Liver (tissue), 9 donors: ENCODE results near the gene SCN4A. TPM values are rescaled to one million over a fixed set of nuclear protein-coding genes. Genes with fewer than 3 reads are reported as not detected.
A peak's percentile ranks its signal among the peaks of the same experiment; 100 is the strongest.

Source experiments
- DNase-seq: peaks from one replicate; pipeline ENCODE4 v3.0.0-alpha.2; 2017; ENCODE audit warnings: low spot score
- H3K27ac ChIP-seq, 2 donors: one replicate each; pipeline ENCODE4 v1.7.0; 2013; ENCODE audit warnings: inconsistent platforms in 2 of 2, low read length in 2 of 2, control low read depth in 1 of 2, low read depth in 1 of 2, mild to moderate bottlenecking in 1 of 2
- H3K27me3 ChIP-seq, 4 donors: one replicate each; pipeline versions ENCODE4 v1.6.1 to v1.7.0; 2013; ENCODE audit warnings: low read length in 3 of 4, inconsistent platforms in 1 of 4, mild to moderate bottlenecking in 1 of 4, moderate library complexity in 1 of 4; ENCODE audit not compliant: control insufficient read depth in 4 of 4, insufficient read depth in 4 of 4
- H3K36me3 ChIP-seq, 4 donors: one replicate each; pipeline versions ENCODE4 v1.6.1 to v1.7.0; 2013; ENCODE audit warnings: low read length in 3 of 4, mild to moderate bottlenecking in 3 of 4, low read depth in 1 of 4, moderate library complexity in 1 of 4; ENCODE audit not compliant: control insufficient read depth in 4 of 4, insufficient read depth in 3 of 4
- H3K4me1 ChIP-seq, 4 donors: one replicate each; pipeline versions ENCODE4 v1.6.1 to v1.7.0; 2013; ENCODE audit warnings: low read length in 3 of 4, mild to moderate bottlenecking in 3 of 4, moderate library complexity in 1 of 4; ENCODE audit not compliant: control insufficient read depth in 4 of 4, insufficient read depth in 4 of 4
- H3K4me3 ChIP-seq, 3 donors: one replicate each; pipeline versions ENCODE4 v1.6.1 to v1.7.0; 2013; ENCODE audit warnings: low read length in 3 of 3, control low read depth in 1 of 3, low read depth in 1 of 3, mild to moderate bottlenecking in 1 of 3
- H3K9ac ChIP-seq, 2 donors: one replicate each; pipeline ENCODE4 v1.7.0; 2013; ENCODE audit warnings: low read length in 2 of 2, mild to moderate bottlenecking in 2 of 2, moderate library complexity in 2 of 2, control low read depth in 1 of 2, low read depth in 1 of 2
- H3K9me3 ChIP-seq, 4 donors: one replicate each; pipeline versions ENCODE4 v1.6.1 to v1.7.0; 2013; ENCODE audit warnings: low read length in 3 of 4; ENCODE audit not compliant: control insufficient read depth in 4 of 4
- ATF3 ChIP-seq: IDR thresholded peaks from 2 replicates; pipeline ENCODE4 v1.6.1; 2016; ENCODE audit warnings: antibody characterized with exemption
- CTCF ChIP-seq: fragments of 150-350 bp; IDR thresholded peaks from 2 replicates; pipeline ENCODE4 v1.5.1; 2017; ENCODE audit warnings: improper control_type of control experiment, low read depth, low read length; ENCODE audit not compliant: missing input control
- EGR1 ChIP-seq, 2 donors: IDR thresholded peaks; 2 replicates each; pipeline ENCODE4 v1.6.1; 2016 to 2018; ENCODE audit warnings: antibody characterized with exemption in 2 of 2, low read depth in 2 of 2
- FOXA1 ChIP-seq: IDR thresholded peaks from 2 replicates; pipeline ENCODE4 v1.6.1; 2016; ENCODE audit warnings: antibody characterized with exemption
- FOXA2 ChIP-seq: IDR thresholded peaks from 2 replicates; pipeline ENCODE4 v1.6.1; 2016; ENCODE audit warnings: antibody characterized with exemption
- GABPA ChIP-seq, 2 donors: IDR thresholded peaks in 1 of 2; conservative IDR thresholded peaks in 1 of 2; 2 replicates each; pipeline ENCODE4 v1.6.1; 2016; ENCODE audit warnings: antibody characterized with exemption in 2 of 2, mild to moderate bottlenecking in 1 of 2, moderate library complexity in 1 of 2
- HNF4A ChIP-seq, 2 donors: conservative IDR thresholded peaks; 2 replicates each; pipeline ENCODE4 v1.6.1; 2016; ENCODE audit warnings: antibody characterized with exemption in 2 of 2, mild to moderate bottlenecking in 2 of 2
- JUND ChIP-seq, 2 donors: IDR thresholded peaks; 2 replicates each; pipeline ENCODE4 v1.6.1; 2016; ENCODE audit warnings: antibody characterized with exemption in 2 of 2
- NR2F2 ChIP-seq: IDR thresholded peaks from 2 replicates; pipeline ENCODE4 v1.6.1; 2016; ENCODE audit warnings: antibody characterized with exemption
- RAD21 ChIP-seq, 2 donors: IDR thresholded peaks; 2 replicates each; pipeline ENCODE4 v1.6.1; 2016; ENCODE audit warnings: antibody characterized with exemption in 2 of 2, mild to moderate bottlenecking in 2 of 2
- RXRA ChIP-seq, 2 donors: IDR thresholded peaks; 2 replicates each; pipeline ENCODE4 v1.6.1; 2017 to 2018; ENCODE audit warnings: antibody characterized with exemption in 2 of 2, mild to moderate bottlenecking in 1 of 2
- SP1 ChIP-seq: IDR thresholded peaks from 2 replicates; pipeline ENCODE4 v1.6.1; 2018; ENCODE audit warnings: antibody characterized with exemption, mild to moderate bottlenecking
- TAF1 ChIP-seq: conservative IDR thresholded peaks from 2 replicates; pipeline ENCODE4 v1.6.1; 2016; ENCODE audit warnings: antibody characterized with exemption, mild to moderate bottlenecking
- YY1 ChIP-seq: IDR thresholded peaks from 2 replicates; pipeline ENCODE4 v1.6.1; 2016; ENCODE audit warnings: antibody characterized with exemption, mild to moderate bottlenecking
- WGBS: extraction: QIAGEN DNeasy Blood & Tissue Kit; methylation state at CpG from one replicate; pipeline ENCODE4 v1.1.7; 2013; 5-methylcytosine and 5-hydroxymethylcytosine counted together
- polyA plus RNA-seq, 2 donors: library from polyadenylated mRNA; stranded (reverse) in 1 of 2; unstranded in 1 of 2; fragments of 200-250 nt in 1 of 2; fragments of >200 nt in 1 of 2; fragmentation: Nextera tagmentation in 1 of 2; extraction: Ambion mirVana in 1 of 2; gene quantifications; one replicate each; pipeline versions ENCODE4 v1.2.1 to v1.2.3, GENCODE V29; 2013 to 2015
- total RNA-seq, 2 donors: library from RNA; depleted of rRNA; stranded (reverse); fragments of >200 nt; gene quantifications; one replicate each; pipeline ENCODE4 v1.2.3, GENCODE V29; 2014
- TF ChIP-seq, protein P1 (sequence below): IDR thresholded peaks from 2 replicates; pipeline ENCODE4 v1.6.1; 2016; ENCODE audit warnings: antibody characterized with exemption
- TF ChIP-seq, protein P2 (sequence below): IDR thresholded peaks from 2 replicates; pipeline ENCODE4 v1.6.1; 2016; ENCODE audit warnings: antibody characterized with exemption, mild to moderate bottlenecking
- TF ChIP-seq, protein P3 (sequence below): IDR thresholded peaks from 2 replicates; pipeline ENCODE4 v1.6.1; 2016; ENCODE audit warnings: antibody characterized with exemption
- donor health status: healthy.
- donor health status: healthy.
- donor health status: healthy.
- donor health status: healthy.
- donor health status: healthy.

The SCN4A gene
- total and polyA plus RNA-seq, 4 donors: 0.04 to 1.3 (median 0.43) TPM

- no peak for TF ChIP-seq RAD21 (IDR thresholded peaks at IDR 0.05)
- TF ChIP-seq HNF4A (conservative IDR thresholded peaks at IDR 0.05): no peak
- TF ChIP-seq, protein P1, sequence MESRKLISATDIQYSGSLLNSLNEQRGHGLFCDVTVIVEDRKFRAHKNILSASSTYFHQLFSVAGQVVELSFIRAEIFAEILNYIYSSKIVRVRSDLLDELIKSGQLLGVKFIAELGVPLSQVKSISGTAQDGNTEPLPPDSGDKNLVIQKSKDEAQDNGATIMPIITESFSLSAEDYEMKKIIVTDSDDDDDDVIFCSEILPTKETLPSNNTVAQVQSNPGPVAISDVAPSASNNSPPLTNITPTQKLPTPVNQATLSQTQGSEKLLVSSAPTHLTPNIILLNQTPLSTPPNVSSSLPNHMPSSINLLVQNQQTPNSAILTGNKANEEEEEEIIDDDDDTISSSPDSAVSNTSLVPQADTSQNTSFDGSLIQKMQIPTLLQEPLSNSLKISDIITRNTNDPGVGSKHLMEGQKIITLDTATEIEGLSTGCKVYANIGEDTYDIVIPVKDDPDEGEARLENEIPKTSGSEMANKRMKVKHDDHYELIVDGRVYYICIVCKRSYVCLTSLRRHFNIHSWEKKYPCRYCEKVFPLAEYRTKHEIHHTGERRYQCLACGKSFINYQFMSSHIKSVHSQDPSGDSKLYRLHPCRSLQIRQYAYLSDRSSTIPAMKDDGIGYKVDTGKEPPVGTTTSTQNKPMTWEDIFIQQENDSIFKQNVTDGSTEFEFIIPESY: no peak
- peaks cover 0 to 2% (median 0%) of the 10 kb centered on the region in 4 donors for H3K27me3 ChIP-seq
- no peak for DNase-seq
- H3K4me3 ChIP-seq: peak overlapping the region in 1 of 3 donors; percentile 42
- H3K36me3 ChIP-seq: no peaks in the 10 kb centered on the region
- no peak overlapping the region for H3K27ac ChIP-seq
- H3K9me3 ChIP-seq: no peaks in the 10 kb centered on the region
- peaks cover 0 to 10% (median 4%) of the 10 kb centered on the region in 4 donors for H3K4me1 ChIP-seq
- WGBS: 33% methylated on average over 33 of the region's 33 CpGs
- H3K9ac ChIP-seq: no peak overlapping the region
These were observed 26.3 kb upstream of the SCN4A start for GRCh38 chr17:63998721-63999679.

DNA sequence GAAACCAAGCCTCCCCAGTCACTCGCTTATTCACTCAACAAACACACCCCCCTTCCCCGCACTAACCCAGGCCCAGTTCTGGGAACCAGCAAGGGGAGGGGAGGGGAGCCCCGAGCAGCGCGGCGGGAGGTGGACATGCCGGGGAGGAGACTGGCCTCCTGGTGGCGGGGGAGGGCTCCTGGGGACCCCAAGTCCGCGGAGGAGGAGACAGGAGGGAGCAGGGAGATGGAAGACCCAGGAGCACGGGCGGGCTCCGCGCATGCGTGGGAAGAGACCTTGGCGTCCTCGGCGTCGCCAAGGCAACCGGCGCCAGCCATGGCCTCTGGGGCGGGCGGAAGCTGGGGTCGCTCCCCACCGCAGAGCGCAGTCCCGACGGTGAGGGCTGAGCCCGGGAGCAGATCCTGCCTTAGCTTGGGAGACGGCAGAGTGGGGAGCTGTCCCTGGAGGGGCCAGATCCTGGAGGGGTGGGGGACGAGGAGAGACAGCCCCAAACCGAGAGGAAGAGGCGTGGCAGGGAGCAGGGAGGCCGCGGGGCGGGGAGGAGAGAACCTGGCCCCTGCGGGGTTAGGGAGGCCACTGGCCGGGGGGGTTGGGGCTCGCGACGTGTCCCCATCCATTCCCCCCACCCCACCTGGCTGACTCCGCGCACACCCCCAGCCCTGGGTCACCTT is 25.5 kb upstream of the SCN4A start, which contains the start of gene PRR29:
Gene PRR29 (plus strand): TSS at position 302 of the 671 bp plus-strand sequence. CDS start 14 bp downstream, at position 316.
- Histone ChIP-seq H3K4me1 (peaks cover 0 to 10% (median 4%) of the 10 kb centered on the region in 4 donors), H3K27ac (no peak within 1 kb of the TSS), H3K36me3 (no peaks in the 10 kb centered on the region), H3K27me3 (peaks cover 0 to 2% (median 0%) of the 10 kb centered on the region in 4 donors), H3K9ac (no peak within 1 kb of the TSS), H3K9me3 (no peaks in the 10 kb centered on the region), H3K4me3 (peak within 1 kb of the TSS; percentile 33 to 42 (median 39))
- TF ChIP-seq, protein P1: no peak
- TF ChIP-seq, protein P2, sequence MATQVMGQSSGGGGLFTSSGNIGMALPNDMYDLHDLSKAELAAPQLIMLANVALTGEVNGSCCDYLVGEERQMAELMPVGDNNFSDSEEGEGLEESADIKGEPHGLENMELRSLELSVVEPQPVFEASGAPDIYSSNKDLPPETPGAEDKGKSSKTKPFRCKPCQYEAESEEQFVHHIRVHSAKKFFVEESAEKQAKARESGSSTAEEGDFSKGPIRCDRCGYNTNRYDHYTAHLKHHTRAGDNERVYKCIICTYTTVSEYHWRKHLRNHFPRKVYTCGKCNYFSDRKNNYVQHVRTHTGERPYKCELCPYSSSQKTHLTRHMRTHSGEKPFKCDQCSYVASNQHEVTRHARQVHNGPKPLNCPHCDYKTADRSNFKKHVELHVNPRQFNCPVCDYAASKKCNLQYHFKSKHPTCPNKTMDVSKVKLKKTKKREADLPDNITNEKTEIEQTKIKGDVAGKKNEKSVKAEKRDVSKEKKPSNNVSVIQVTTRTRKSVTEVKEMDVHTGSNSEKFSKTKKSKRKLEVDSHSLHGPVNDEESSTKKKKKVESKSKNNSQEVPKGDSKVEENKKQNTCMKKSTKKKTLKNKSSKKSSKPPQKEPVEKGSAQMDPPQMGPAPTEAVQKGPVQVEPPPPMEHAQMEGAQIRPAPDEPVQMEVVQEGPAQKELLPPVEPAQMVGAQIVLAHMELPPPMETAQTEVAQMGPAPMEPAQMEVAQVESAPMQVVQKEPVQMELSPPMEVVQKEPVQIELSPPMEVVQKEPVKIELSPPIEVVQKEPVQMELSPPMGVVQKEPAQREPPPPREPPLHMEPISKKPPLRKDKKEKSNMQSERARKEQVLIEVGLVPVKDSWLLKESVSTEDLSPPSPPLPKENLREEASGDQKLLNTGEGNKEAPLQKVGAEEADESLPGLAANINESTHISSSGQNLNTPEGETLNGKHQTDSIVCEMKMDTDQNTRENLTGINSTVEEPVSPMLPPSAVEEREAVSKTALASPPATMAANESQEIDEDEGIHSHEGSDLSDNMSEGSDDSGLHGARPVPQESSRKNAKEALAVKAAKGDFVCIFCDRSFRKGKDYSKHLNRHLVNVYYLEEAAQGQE: no peak
- TF ChIP-seq GABPA (IDR thresholded peaks at IDR 0.05 in 1 of 2, conservative IDR thresholded peaks at IDR 0.05 in 1 of 2) (no peak), FOXA2 (no peak), TAF1 (no peak), EGR1 (IDR thresholded peaks at IDR 0.05; ENCODE audit: low read depth in 2 of 2) (no peak), CTCF (no peak), RAD21 (IDR thresholded peaks at IDR 0.05) (no peak), RXRA (IDR thresholded peaks at IDR 0.05) (no peak), SP1 (no peak), FOXA1 (no peak), HNF4A (conservative IDR thresholded peaks at IDR 0.05) (no peak), ATF3 (no peak), JUND (IDR thresholded peaks at IDR 0.05) (no peak), NR2F2 (no peak), YY1 (no peak)
- TF ChIP-seq, protein P3, sequence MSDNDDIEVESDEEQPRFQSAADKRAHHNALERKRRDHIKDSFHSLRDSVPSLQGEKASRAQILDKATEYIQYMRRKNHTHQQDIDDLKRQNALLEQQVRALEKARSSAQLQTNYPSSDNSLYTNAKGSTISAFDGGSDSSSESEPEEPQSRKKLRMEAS: no peak
- DNase-seq: peak; percentile 64
- WGBS: 3% methylated on average over 43 of the region's 43 CpGs
